Bronchial epithelial cell (primary cell): ENCODE data around the gene CAPS2. TPM values are rescaled to one million over a fixed set of nuclear protein-coding genes. Genes with fewer than 3 reads are reported as not detected.

Source experiments
- DNase-seq: peaks from one replicate; pipeline ENCODE4 v3.0.0-alpha.2; 2010; ENCODE audit warnings: low read depth
- FAIRE-seq: peaks from 2 replicates; lab custom pipeline; 2011; peaks lifted over from hg19 to GRCh38; lab: Jason Lieb, UNC
- H3K27me3 ChIP-seq: 2 replicates; pipeline ENCODE4 v1.5.1; 2011; ENCODE audit warnings: low read length; ENCODE audit not compliant: control insufficient read depth, insufficient read depth
- H3K36me3 ChIP-seq: 2 replicates; pipeline ENCODE4 v1.5.1; 2011; ENCODE audit warnings: low read length; ENCODE audit not compliant: control insufficient read depth, insufficient read depth
- H3K4me3 ChIP-seq: 2 replicates; pipeline ENCODE4 v1.5.1; 2011; ENCODE audit warnings: mild to moderate bottlenecking, low read depth, low read length, control low read depth
- CTCF ChIP-seq: IDR thresholded peaks from 2 replicates; pipeline ENCODE4 v1.5.1; 2011; ENCODE audit warnings: mild to moderate bottlenecking, moderate library complexity, low read length, control low read depth, inconsistent platforms; ENCODE audit not compliant: insufficient read depth, severe bottlenecking
- total RNA-seq: library from RNA; depleted of rRNA; stranded (reverse); fragments of >200 nt; gene quantifications from 2 replicates; pipeline ENCODE4 v1.2.1, GENCODE V29; 2014

The CAPS2 gene
- total RNA-seq, 1 donor from 2014 or later = 1.1 TPM

GRCh38 chr12:75317784-75318183, 12.3 kb downstream of the CAPS2 start:
- no peaks in the 10 kb centered on the region for H3K27me3 ChIP-seq
- no peaks in the 10 kb centered on the region for H3K36me3 ChIP-seq
- FAIRE-seq (no peak), DNase-seq (no peak)
- no peak overlapping the region for H3K4me3 ChIP-seq
- TF ChIP-seq CTCF = no peak

GRCh38 chr12:75315518-75315917, 14.6 kb downstream of the CAPS2 start:
- no peaks in the 10 kb centered on the region for H3K36me3 ChIP-seq
- no peak for TF ChIP-seq CTCF
- no peak for FAIRE-seq
- DNase-seq = peak; percentile 2
- no peak overlapping the region for H3K4me3 ChIP-seq
- H3K27me3 ChIP-seq = no peaks in the 10 kb centered on the region

GRCh38 chr12:75311369-75311768, 18.8 kb downstream of the CAPS2 start:
- DNase-seq = no peak
- no peaks in the 10 kb centered on the region for H3K27me3 ChIP-seq
- H3K4me3 ChIP-seq = no peak overlapping the region
- no peak for FAIRE-seq
- no peak for TF ChIP-seq CTCF
- H3K36me3 ChIP-seq = no peaks in the 10 kb centered on the region

GRCh38 chr12:75308279-75308678, 21.8 kb downstream of the CAPS2 start:
- no peak overlapping the region for H3K4me3 ChIP-seq
- H3K36me3 ChIP-seq = no peaks in the 10 kb centered on the region
- TF ChIP-seq CTCF = no peak
- no peaks in the 10 kb centered on the region for H3K27me3 ChIP-seq
- DNase-seq (no peak), FAIRE-seq (no peak)

GRCh38 chr12:75305412-75306332, 24.5 kb downstream of the CAPS2 start:
- FAIRE-seq (no peak), DNase-seq (no peak)
- TF ChIP-seq CTCF = no peak
- no peaks in the 10 kb centered on the region for H3K27me3 ChIP-seq
- no peaks in the 10 kb centered on the region for H3K36me3 ChIP-seq
- H3K4me3 ChIP-seq = no peak overlapping the region

DNA sequence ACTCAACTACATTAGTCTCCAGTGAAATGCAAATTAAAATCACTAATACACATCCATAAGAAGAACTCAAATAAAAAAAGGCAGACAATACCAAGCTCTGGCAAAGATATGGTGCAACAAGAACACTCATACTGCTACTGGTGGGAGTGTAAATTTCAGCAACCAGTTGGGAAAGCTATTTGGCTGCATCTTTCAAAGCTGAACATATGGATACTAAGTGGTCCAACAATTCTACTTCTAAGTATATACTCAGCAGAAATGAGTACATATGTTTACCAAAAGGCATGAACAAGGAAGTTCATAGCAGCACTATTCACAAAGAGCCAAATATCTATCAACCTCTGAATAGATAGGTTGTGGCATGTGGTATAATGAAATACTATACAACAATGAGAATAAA, 27.3 kb downstream of the CAPS2 start:
- H3K4me3 ChIP-seq = no peak overlapping the region
- no peak for TF ChIP-seq CTCF
- H3K27me3 ChIP-seq = no peaks in the 10 kb centered on the region
- no peaks in the 10 kb centered on the region for H3K36me3 ChIP-seq
- DNase-seq = no peak
- no peak for FAIRE-seq
